Sigmoid colon (tissue), 7 donors: ENCODE data around the gene MEI1. TPM values are rescaled to one million over a fixed set of nuclear protein-coding genes. Genes with fewer than 3 reads are reported as not detected.

Experiments used
- DNase-seq: peaks from one replicate; pipeline ENCODE4 v3.0.0-alpha.2; 2019
- H3K27ac ChIP-seq, 4 donors: fragments of 200-600 bp; sonication (generic); one replicate each; pipeline ENCODE4 v1.5.1; 2016 to 2019; ENCODE audit warnings: mild to moderate bottlenecking in 1 of 4
- H3K27me3 ChIP-seq, 3 donors: fragments of 200-600 bp; sonication (generic); one replicate each; pipeline ENCODE4 v1.5.1; 2019; ENCODE audit warnings: mild to moderate bottlenecking in 1 of 3
- H3K36me3 ChIP-seq, 4 donors: fragments of 200-600 bp; sonication (generic); one replicate each; pipeline ENCODE4 v1.5.1; 2016 to 2019
- H3K4me1 ChIP-seq, 4 donors: fragments of 200-600 bp; sonication (generic); one replicate each; pipeline ENCODE4 v1.5.1; 2017 to 2019
- H3K4me3 ChIP-seq, 4 donors: fragments of 200-600 bp; sonication (generic); one replicate each; pipeline ENCODE4 v1.5.1; 2017 to 2019; ENCODE audit warnings: mild to moderate bottlenecking in 2 of 4, moderate library complexity in 1 of 4
- H3K9me3 ChIP-seq, 4 donors: fragments of 200-600 bp in 3 of 4; sonication (generic) in 3 of 4; one replicate each; pipeline versions ENCODE4 v1.5.1 to v1.6.1; 2013 to 2019
- EP300 ChIP-seq, 4 donors: sonication (generic); formaldehyde crosslinking; IDR thresholded peaks; one replicate each; pipeline ENCODE4 v1.6.1; 2017; ENCODE audit warnings: antibody characterized with exemption in 4 of 4
- POLR2A ChIP-seq, 2 donors: fragments of 450-650 bp; IDR thresholded peaks; one replicate each; pipeline ENCODE4 v1.6.1; 2016; ENCODE audit warnings: antibody characterized with exemption in 2 of 2, mild to moderate bottlenecking in 2 of 2, moderate library complexity in 2 of 2
- POLR2AphosphoS5 ChIP-seq, 4 donors: sonication (generic); formaldehyde crosslinking; IDR thresholded peaks; one replicate each; pipeline ENCODE4 v1.6.1; 2017; ENCODE audit warnings: antibody characterized with exemption in 4 of 4
- WGBS, 2 donors: extraction: QIAGEN DNeasy Blood & Tissue Kit; methylation state at CpG; one replicate each; pipeline ENCODE4 v1.1.7; 2013; 5-methylcytosine and 5-hydroxymethylcytosine counted together
- intact Hi-C: fragments of 100-400 bp; cut with DNase I; formaldehyde crosslinking; loops from one replicate; pipeline ENCODE4 v1.15.1; 2023
- polyA plus RNA-seq, 3 donors: library from polyadenylated mRNA; stranded (reverse); fragments of 200-250 nt; gene quantifications; one replicate each; pipeline ENCODE4 v1.2.3, GENCODE V29; 2013
- total RNA-seq, 4 donors: library from RNA; depleted of rRNA; stranded (reverse); fragments of >200 nt; gene quantifications; one replicate each; pipeline ENCODE4 v1.1.0, GENCODE V29; 2016
- TF ChIP-seq, protein P1 (sequence below), 4 experiments: fragments of 450-650 bp in 3 of 4; fragments of 200-600 bp in 1 of 4; IDR thresholded peaks; one replicate each; pipeline ENCODE4 v1.5.1; 2016 to 2019; ENCODE audit warnings: antibody characterized with exemption in 4 of 4, mild to moderate bottlenecking in 3 of 4, moderate library complexity in 2 of 4
- donor health status: healthy with polysubstance abuse.
- donor health status: Bipolar disorder and iron deficiency.
- donor health status: healthy.

The MEI1 gene
- total and polyA plus RNA-seq, 7 donors, result 0.54 to 6.4 (median 1.2) TPM; not detected in 2

DNA sequence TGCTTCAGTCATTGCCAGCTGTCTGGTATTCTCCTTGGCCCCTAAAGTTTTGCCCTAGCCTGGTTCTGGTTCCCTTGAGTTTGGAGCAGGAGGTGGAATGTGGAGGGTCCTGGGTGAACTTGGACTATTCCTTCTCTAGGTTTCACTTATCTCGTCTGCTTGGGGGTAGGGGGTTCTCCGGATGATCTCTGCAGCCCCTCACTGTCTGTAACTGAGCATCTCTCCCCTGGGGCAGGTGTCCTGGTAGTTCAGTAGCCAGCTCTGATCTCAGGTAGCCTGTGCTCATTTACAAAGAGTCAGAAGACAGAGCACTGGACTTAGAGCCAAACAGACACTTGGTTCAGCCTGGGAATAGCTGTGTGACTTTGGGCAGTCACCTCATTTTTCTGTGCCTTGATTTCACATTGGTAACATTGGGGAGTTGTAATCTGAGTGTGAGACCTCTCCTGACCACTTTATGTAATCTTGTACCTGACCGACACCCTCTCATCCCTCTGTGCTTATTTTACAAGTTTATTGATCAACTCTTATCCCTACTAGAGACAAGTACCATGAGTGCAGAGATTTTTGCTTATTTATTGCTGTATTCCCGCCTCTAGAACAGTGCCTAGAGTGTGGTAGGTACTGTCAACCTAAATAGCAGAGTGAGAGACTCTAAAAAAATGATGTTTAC is 102.0 kb downstream of the MEI1 start:
- no peak for TF ChIP-seq POLR2A (IDR thresholded peaks at IDR 0.05)
- TF ChIP-seq, protein P1, sequence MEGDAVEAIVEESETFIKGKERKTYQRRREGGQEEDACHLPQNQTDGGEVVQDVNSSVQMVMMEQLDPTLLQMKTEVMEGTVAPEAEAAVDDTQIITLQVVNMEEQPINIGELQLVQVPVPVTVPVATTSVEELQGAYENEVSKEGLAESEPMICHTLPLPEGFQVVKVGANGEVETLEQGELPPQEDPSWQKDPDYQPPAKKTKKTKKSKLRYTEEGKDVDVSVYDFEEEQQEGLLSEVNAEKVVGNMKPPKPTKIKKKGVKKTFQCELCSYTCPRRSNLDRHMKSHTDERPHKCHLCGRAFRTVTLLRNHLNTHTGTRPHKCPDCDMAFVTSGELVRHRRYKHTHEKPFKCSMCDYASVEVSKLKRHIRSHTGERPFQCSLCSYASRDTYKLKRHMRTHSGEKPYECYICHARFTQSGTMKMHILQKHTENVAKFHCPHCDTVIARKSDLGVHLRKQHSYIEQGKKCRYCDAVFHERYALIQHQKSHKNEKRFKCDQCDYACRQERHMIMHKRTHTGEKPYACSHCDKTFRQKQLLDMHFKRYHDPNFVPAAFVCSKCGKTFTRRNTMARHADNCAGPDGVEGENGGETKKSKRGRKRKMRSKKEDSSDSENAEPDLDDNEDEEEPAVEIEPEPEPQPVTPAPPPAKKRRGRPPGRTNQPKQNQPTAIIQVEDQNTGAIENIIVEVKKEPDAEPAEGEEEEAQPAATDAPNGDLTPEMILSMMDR (IDR thresholded peaks at IDR 0.05), result no peak
- TF ChIP-seq POLR2AphosphoS5 (IDR thresholded peaks at IDR 0.05), result no peak
- TF ChIP-seq EP300 (IDR thresholded peaks at IDR 0.05), result no peak
- Histone ChIP-seq H3K27ac (peak overlapping the region; percentile 88 to 92 (median 88)), H3K4me1 (peaks cover 0 to 27% (median 21%) of the 10 kb centered on the region in 4 donors), H3K9me3 (no peaks in the 10 kb centered on the region), H3K36me3 (no peaks in the 10 kb centered on the region), H3K4me3 (peak overlapping the region; percentile 63 to 92 (median 84)), H3K27me3 (no peaks in the 10 kb centered on the region)
- 7 to 31% methylated on average over 4 of the region's 4 CpGs for WGBS, 2 donors
- no peak for DNase-seq
- intact Hi-C loops, result loop anchor here (2.0 kb wide), 1 partner anchor 32 kb away; the partner anchor contains the start of gene SREBF2

DNA sequence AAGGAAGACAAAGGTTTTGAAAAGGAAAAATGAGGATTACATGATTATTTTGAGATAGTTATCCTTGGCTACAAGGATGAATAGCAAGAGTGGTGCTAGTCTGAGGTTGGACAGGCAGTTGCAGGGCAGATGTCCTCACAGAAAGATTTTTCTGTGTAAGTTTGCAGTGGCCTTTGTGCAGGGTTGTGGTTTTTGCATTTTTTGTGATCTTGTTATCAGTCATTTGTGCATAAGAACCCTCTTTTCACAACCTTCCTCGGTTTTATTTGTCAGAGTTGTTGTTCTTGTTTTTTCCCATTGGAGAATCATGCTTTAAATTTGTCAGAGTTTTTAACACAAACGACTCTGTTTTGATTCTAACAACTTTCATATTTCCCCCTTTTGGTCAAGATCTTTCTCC is 102.6 kb downstream of the MEI1 start:
- Histone ChIP-seq H3K4me3 (no peak overlapping the region), H3K4me1 (peaks cover 0 to 27% (median 21%) of the 10 kb centered on the region in 4 donors), H3K36me3 (no peaks in the 10 kb centered on the region), H3K27me3 (no peaks in the 10 kb centered on the region), H3K9me3 (no peaks in the 10 kb centered on the region), H3K27ac (no peak overlapping the region)
- 20 to 63% methylated on average over 2 of the region's 2 CpGs for WGBS, 2 donors
- intact Hi-C loops, result loop anchor here (2.0 kb wide), 1 partner anchor 31 kb away; the partner anchor contains the start of gene SREBF2
- no peak for DNase-seq
- TF ChIP-seq POLR2A (IDR thresholded peaks at IDR 0.05), result no peak
- TF ChIP-seq, protein P1 (IDR thresholded peaks at IDR 0.05), result no peak
- TF ChIP-seq POLR2AphosphoS5 (IDR thresholded peaks at IDR 0.05), result no peak
- TF ChIP-seq EP300 (IDR thresholded peaks at IDR 0.05), result no peak

DNA sequence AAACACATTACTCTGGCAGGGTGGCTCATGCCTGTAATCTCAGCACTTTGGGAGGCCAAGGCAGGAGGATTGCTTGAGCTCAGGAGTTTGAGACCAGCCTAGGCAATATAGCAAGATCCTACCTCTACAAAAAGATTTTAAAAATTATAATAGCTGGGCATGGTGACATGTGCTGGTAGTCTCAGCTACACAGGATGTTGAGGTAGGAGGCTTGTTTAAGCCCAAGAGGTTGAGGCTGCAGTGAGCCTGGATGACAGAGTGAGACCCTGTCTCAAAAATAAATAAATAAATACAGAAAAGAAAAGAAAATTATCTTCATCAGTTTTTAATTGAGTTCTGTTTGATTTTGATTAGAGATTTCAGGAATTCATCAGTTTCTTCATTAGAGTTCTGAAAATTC is 106.3 kb downstream of the MEI1 start:
- Histone ChIP-seq H3K9me3 (no peaks in the 10 kb centered on the region), H3K36me3 (peaks cover 0 to 15% (median 0%) of the 10 kb centered on the region in 4 donors), H3K4me3 (no peak overlapping the region), H3K27me3 (no peaks in the 10 kb centered on the region), H3K4me1 (peaks cover 0 to 15% (median 11%) of the 10 kb centered on the region in 4 donors), H3K27ac (no peak overlapping the region)
- TF ChIP-seq, protein P1 (IDR thresholded peaks at IDR 0.05), result no peak
- TF ChIP-seq EP300 (IDR thresholded peaks at IDR 0.05) (no peak), POLR2AphosphoS5 (IDR thresholded peaks at IDR 0.05) (no peak), POLR2A (IDR thresholded peaks at IDR 0.05) (no peak)
- no peak for DNase-seq
- intact Hi-C loops, result no loop called here

DNA sequence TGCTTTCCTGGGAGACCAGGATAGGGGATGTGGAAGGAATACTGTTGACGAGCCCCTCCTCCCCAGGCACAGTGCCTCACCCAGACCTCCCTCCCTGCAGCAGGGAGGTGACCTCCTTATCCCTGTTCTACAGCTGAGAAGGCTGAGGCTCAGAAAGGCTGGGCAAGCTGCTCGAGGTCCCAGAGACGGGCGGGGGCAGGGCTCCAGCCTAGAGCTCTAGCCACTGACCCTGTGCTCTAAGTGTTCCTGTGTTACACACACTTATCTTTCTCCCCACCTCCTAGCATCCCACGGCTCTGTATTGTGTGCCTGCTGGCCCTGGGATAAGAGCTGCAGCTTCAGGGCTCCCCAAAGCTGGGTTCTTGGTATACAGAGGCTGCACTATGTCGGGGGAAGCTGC is 109.1 kb downstream of the MEI1 start:
- TF ChIP-seq POLR2AphosphoS5 (IDR thresholded peaks at IDR 0.05) (no peak), POLR2A (IDR thresholded peaks at IDR 0.05) (no peak), EP300 (IDR thresholded peaks at IDR 0.05) (no peak)
- TF ChIP-seq, protein P1 (IDR thresholded peaks at IDR 0.05), result no peak
- DNase-seq, result no peak
- Histone ChIP-seq H3K9me3 (no peaks in the 10 kb centered on the region), H3K27me3 (no peaks in the 10 kb centered on the region), H3K4me1 (no peaks in the 10 kb centered on the region), H3K27ac (no peak overlapping the region), H3K36me3 (peaks cover 0 to 35% (median 0%) of the 10 kb centered on the region in 4 donors), H3K4me3 (no peak overlapping the region)
- intact Hi-C loops, result no loop called here
- 92 to 94% methylated on average over 6 of the region's 6 CpGs for WGBS, 2 donors
